Memory B cell (primary cell): Measurements from ENCODE around the gene TTC1.
"Not testable (repeated sequence)": the region's sequence is repeated elsewhere in the genome, so short reads cannot be mapped to it uniquely, and the experiment has no call there.

Source experiments
- ATAC-seq: fragments of 150-1000 bp; cut with Tn5 transposase; 2 replicates; pipeline ENCODE4 v1.10.0; 2021; ENCODE audit warnings: low read depth, mild to moderate bottlenecking, moderate library complexity
- DNase-seq, 2 donors: peaks; one replicate each; pipeline ENCODE4 v3.0.0; 2022; ENCODE audit warnings: low spot score in 2 of 2
- H3K27ac Mint-ChIP-seq: one replicate; pipeline ENCODE4 v1.8.0; 2022; ENCODE audit warnings: mild to moderate bottlenecking, moderate library complexity, mixed read lengths
- H3K27me3 Mint-ChIP-seq: one replicate; pipeline ENCODE4 v1.8.0; 2022; ENCODE audit warnings: mixed read lengths
- H3K36me3 Mint-ChIP-seq: one replicate; pipeline ENCODE4 v1.8.0; 2022; ENCODE audit warnings: mild to moderate bottlenecking, mixed read lengths
- H3K4me1 Mint-ChIP-seq: one replicate; pipeline ENCODE4 v1.8.0; 2022; ENCODE audit warnings: mixed read lengths
- H3K4me3 Mint-ChIP-seq: one replicate; pipeline ENCODE4 v1.8.0; 2022; ENCODE audit warnings: mild to moderate bottlenecking, moderate library complexity, mixed read lengths
- H3K9me3 Mint-ChIP-seq: one replicate; pipeline ENCODE4 v1.8.0; 2022; ENCODE audit warnings: mixed read lengths

Gene TTC1

DNA sequence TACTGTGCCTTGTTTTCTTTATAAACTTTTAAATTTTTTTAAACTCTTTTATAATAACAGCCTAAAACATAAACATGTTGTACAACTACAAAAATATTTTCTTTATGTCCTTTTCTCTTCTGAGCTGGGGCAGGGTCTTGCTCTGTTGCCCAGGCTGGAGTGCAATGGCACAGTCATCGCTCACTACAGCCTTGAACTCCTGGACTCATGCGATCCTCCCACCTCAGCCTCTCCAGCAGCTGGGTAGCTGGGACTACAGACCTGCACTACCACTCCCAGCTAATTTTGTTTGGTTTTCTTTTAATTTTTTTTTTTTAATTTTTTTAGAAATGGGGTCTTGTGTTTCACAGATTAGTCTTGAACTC, 31.5 kb downstream of the TTC1 start:
- Mint-ChIP-seq H3K4me1 (no peaks in the 10 kb centered on the region), H3K9me3 (no peaks in the 10 kb centered on the region), H3K27me3 (no peaks in the 10 kb centered on the region), H3K4me3 (no peak overlapping the region), H3K27ac (peak overlapping the region; percentile 53), H3K36me3 (peaks cover 30% of the 10 kb centered on the region)
- DNase-seq (no peak), ATAC-seq (no peak)

DNA sequence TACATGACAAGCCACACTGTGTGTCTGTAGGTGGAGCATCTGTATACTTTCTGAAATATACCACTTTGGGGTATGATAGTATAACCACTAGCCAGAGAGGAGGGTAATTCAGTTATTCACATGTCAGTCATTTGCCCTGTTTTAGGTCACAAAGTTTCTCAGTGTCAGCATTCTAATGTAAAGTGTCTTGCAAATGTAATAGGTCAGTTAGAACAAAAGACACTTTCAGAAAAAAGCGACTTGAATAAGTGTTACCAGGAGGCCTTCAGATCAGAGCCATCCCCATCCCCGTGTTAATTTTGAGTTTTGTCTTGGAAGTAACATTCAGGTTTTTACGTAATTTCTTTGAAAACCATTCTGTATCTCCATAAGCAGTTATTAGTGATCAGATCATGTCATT, 33.7 kb downstream of the TTC1 start:
- H3K27me3 Mint-ChIP-seq, result no peaks in the 10 kb centered on the region
- H3K9me3 Mint-ChIP-seq, result no peaks in the 10 kb centered on the region
- peaks cover 28% of the 10 kb centered on the region for H3K36me3 Mint-ChIP-seq
- DNase-seq (no peak), ATAC-seq (no peak)
- H3K4me3 Mint-ChIP-seq, result no peak overlapping the region
- no peaks in the 10 kb centered on the region for H3K4me1 Mint-ChIP-seq
- H3K27ac Mint-ChIP-seq, result no peak overlapping the region

DNA sequence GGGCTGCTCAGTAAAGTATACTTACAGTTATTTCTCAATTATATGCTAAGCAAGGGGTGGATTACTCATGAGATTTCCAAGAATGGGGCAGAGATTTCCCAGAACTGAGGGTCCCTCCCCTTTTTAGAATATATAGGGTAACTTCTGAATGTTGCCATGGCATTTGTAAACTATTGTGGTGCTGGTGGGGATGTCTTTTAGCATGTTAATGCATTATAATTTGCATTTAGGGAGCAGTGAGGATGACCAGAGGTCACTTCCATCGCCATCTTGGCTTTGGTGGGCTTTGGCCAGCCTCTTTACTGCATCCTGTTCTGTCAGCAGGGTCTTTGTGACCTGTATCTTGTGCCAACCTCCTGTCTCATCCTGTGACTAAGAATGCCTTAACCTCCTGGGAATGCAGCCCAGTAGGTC, 35.5 kb downstream of the TTC1 start:
- Mint-ChIP-seq H3K4me1 (no peaks in the 10 kb centered on the region), H3K36me3 (peaks cover 25% of the 10 kb centered on the region), H3K27ac (no peak overlapping the region), H3K9me3 (no peaks in the 10 kb centered on the region), H3K27me3 (no peaks in the 10 kb centered on the region), H3K4me3 (no peak overlapping the region)
- ATAC-seq (no peak), DNase-seq (no peak)

DNA sequence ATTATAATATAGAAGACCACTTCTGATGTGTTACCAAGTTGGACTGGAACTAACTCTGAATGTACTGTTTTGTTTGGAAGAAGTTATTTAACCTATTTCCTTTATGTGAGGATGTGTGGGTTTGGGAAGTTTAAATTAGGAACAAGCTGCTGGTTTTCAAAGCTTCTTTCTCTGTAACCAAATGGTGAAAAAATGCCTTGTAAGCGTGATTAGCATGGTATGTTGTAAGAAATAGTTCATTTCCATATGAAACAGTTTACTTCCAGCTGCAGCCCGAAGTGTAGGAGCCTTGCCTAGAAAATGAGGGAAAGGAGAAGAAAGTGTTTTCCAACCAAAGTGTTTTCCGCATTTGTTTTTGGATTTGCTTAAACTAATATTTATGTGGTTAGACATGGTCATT, 36.0 kb downstream of the TTC1 start:
- H3K4me3 Mint-ChIP-seq, result no peak overlapping the region
- DNase-seq (no peak), ATAC-seq (no peak)
- no peaks in the 10 kb centered on the region for H3K4me1 Mint-ChIP-seq
- H3K27me3 Mint-ChIP-seq, result no peaks in the 10 kb centered on the region
- no peaks in the 10 kb centered on the region for H3K9me3 Mint-ChIP-seq
- H3K27ac Mint-ChIP-seq, result no peak overlapping the region
- peaks cover 29% of the 10 kb centered on the region for H3K36me3 Mint-ChIP-seq

DNA sequence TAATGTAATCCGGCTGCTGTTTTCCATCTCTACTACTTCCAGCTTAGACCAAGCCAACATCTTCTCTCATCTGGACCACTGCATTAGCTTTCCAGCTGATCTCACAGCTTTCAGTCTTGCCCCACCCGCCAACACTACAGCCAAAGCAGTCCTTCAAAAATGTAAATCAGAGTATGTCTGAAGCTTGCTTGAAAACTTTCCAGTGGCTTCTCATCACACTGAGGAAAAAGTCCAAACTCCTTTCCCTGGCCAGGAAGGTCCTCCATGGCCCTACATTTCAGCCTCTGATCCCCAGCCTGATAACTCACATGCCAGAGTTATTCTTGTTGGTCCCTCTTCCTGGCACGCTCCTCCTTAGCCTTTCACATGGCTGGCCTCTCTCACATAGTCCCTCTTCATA, 38.5 kb downstream of the TTC1 start:
- DNase-seq (no peak), ATAC-seq (no peak)
- Mint-ChIP-seq H3K4me1 (no peaks in the 10 kb centered on the region), H3K9me3 (no peaks in the 10 kb centered on the region), H3K4me3 (no peak overlapping the region), H3K36me3 (peaks cover 29% of the 10 kb centered on the region), H3K27ac (no peak overlapping the region), H3K27me3 (no peaks in the 10 kb centered on the region)

DNA sequence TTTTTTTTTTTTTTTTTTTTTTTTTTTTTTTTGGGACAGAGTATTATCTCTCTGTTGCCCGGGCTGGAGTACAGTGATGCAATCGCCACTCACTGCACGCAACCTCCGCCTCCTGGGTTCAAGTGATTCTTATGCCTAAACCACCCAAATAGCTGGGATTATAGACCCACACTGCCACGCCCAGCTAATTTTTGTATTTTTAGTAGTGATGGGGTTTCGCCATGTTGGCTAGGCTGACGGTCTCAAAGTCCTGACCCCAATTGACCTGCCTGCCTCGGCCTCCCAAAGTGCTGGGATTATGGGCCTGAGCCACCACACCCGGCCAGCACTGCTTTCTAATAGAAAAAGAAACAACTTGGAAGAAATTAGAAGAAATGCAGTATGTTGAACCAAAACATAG, 39.2 kb downstream of the TTC1 start:
- no peaks in the 10 kb centered on the region for H3K27me3 Mint-ChIP-seq
- H3K4me1 Mint-ChIP-seq, result peaks cover 4% of the 10 kb centered on the region
- H3K4me3 Mint-ChIP-seq, result no peak overlapping the region
- peaks cover 30% of the 10 kb centered on the region for H3K36me3 Mint-ChIP-seq
- no peaks in the 10 kb centered on the region for H3K9me3 Mint-ChIP-seq
- ATAC-seq (no peak), DNase-seq (no peak)
- H3K27ac Mint-ChIP-seq, result no peak overlapping the region

DNA sequence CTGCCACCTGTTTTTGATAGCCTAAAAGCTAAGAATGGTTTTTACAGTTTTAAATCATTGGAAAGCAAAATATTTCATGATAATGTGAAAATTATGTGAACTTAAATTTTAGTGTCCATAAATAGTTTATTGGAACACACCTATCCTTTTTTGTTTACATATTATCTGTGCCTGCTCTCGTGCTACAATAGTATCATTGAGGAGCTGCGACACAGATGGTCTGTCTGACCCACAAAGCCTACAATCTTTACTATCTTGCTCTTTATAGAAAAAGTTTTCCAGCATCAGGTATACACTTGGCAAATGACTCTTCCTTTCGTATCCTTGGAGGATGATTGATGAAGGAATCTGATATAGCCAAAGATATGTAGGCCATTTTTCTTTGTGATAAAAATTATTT, 40.2 kb downstream of the TTC1 start:
- Mint-ChIP-seq H3K4me3 (no peak overlapping the region), H3K27ac (no peak overlapping the region), H3K36me3 (peaks cover 30% of the 10 kb centered on the region), H3K4me1 (peaks cover 4% of the 10 kb centered on the region), H3K27me3 (no peaks in the 10 kb centered on the region), H3K9me3 (no peaks in the 10 kb centered on the region)
- ATAC-seq (no peak), DNase-seq (no peak)

DNA sequence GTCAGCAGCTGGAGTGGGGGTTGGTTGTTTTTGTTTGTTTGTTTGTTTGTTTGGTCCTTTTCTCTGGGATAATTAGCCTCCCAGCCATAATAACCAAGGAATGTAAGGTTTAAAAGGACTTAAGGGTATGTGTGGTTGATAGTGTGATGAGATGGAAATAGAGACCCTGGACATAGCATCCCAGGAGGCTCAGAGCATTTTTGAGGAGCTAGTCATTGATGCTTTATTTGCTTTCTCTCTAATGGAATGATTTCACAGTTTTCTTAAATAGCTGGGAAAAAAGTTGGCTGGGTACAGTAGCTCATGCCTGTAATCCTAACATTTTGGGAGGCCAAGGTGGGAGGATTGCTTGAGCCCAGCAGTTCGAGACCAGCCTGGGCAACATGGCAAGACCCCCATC, 45.1 kb downstream of the TTC1 start:
- no peak for ATAC-seq
- H3K36me3 Mint-ChIP-seq, result peaks cover 36% of the 10 kb centered on the region
- DNase-seq, result no peak
- peaks cover 4% of the 10 kb centered on the region for H3K4me1 Mint-ChIP-seq
- H3K27me3 Mint-ChIP-seq, result no peaks in the 10 kb centered on the region
- no peaks in the 10 kb centered on the region for H3K9me3 Mint-ChIP-seq
- H3K27ac Mint-ChIP-seq, result no peak overlapping the region
- no peak overlapping the region for H3K4me3 Mint-ChIP-seq

DNA sequence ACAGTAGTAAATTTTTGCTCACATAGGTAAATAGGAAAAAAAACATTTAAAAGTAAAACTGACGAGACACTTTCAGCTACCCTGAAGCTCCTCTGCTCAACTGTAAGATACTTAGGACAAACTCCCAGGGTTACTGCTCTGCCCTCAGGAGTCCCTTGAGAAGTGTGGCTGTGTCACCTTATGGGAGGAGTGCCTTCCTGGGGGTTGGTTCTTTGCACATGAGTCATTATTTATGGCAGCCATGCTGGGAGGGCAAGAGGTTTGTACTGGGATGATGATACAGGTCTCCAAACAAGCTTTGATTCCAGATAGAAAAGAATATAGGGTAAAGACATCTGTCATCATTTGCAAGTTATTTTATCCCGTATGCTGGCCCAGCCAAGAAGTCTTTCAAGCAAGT, 45.9 kb downstream of the TTC1 start:
- H3K9me3 Mint-ChIP-seq, result no peaks in the 10 kb centered on the region
- ATAC-seq (no peak), DNase-seq (no peak)
- no peak overlapping the region for H3K27ac Mint-ChIP-seq
- no peaks in the 10 kb centered on the region for H3K27me3 Mint-ChIP-seq
- H3K36me3 Mint-ChIP-seq, result peaks cover 34% of the 10 kb centered on the region
- H3K4me1 Mint-ChIP-seq, result peaks cover 4% of the 10 kb centered on the region
- H3K4me3 Mint-ChIP-seq, result no peak overlapping the region

DNA sequence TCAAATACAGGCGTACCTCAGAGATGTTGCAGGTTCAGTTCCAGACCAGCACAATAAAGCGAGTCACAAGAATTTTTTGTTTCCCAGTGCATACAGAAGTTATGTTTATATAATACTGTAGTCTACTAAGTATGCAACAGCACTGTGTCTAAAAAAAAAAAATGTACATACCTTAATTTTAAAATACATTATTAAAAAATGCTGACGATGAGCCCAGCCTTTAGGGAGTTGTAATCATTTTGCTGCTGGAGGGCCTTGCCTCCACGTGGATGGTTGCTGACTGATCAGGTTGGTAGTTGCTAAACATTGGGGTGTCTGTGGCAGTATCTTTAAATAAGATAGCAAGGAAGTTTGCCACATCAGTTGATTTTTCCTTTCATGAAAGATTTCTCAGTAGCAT, 48.3 kb downstream of the TTC1 start:
- DNase-seq, result no peak
- Mint-ChIP-seq H3K27ac (no peak overlapping the region), H3K4me1 (peaks cover 4% of the 10 kb centered on the region), H3K9me3 (no peaks in the 10 kb centered on the region), H3K27me3 (no peaks in the 10 kb centered on the region), H3K36me3 (peaks cover 37% of the 10 kb centered on the region), H3K4me3 (no peak overlapping the region)
- ATAC-seq, result no peak

DNA sequence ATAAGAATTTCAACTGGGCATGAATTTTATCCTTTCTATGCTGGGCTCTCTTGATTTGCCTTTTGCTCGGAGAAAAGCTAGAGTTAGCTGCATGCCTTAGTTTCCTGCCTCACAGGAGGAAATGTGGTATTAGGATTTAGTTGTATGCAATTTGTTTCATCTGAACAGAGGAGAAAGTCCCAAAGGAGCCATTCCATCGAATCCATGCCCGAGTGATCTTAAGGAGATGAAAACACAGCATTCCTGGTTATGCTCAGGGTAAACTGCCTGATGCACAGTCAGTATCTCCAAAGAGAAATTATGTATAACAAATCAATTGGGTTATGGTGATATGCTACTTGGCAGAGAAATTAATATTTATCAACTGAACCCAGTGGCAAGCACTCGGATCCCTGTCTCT, 51.1 kb downstream of the TTC1 start:
- Mint-ChIP-seq H3K4me1 (no peaks in the 10 kb centered on the region), H3K36me3 (peaks cover 35% of the 10 kb centered on the region), H3K27ac (no peak overlapping the region), H3K27me3 (no peaks in the 10 kb centered on the region), H3K4me3 (no peak overlapping the region), H3K9me3 (no peaks in the 10 kb centered on the region)
- no peak for ATAC-seq
- no peak for DNase-seq

DNA sequence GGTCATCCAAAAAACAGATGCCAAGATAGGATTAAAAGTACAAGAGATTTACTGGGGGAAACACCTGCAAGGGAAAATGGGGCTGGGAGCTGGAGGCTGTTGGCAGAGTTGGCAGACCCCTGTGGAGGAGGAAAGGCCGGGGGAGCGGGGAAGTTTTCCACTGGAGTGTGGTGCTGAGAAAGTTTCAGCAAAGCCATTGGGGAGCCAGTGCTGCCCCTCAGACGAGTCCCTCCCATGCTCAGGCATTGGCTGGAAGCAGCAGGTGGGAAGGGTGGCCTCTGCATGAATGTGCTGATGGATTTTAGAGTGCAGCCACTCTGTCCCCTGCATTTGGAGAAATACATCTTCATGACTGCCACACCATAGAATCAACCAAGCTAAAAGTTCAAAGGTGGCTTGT, 52.8 kb downstream of the TTC1 start:
- H3K27ac Mint-ChIP-seq, result no peak overlapping the region
- H3K4me3 Mint-ChIP-seq, result no peak overlapping the region
- no peaks in the 10 kb centered on the region for H3K9me3 Mint-ChIP-seq
- DNase-seq (no peak), ATAC-seq (no peak)
- no peaks in the 10 kb centered on the region for H3K27me3 Mint-ChIP-seq
- no peaks in the 10 kb centered on the region for H3K4me1 Mint-ChIP-seq
- H3K36me3 Mint-ChIP-seq, result peaks cover 35% of the 10 kb centered on the region

DNA sequence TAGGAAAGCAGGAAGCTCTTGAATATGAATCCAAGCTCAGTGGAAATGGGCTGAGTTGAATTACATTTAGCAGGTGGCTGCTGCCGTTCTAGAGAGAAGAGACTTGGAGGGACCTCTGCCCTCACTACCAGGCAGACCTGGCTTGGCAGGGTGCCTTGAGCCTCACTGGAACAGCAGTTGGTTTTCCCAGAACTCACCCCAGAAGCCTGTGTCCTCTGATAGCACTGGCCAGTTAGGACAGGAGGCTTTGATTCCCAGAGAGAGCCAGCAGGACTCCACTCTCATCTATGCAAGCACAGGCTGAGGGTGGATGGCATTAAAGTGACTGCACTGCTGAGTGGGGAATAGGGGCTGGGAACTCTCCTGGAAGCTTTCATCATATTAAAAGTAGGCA, 55.5 kb downstream of the TTC1 start:
- Mint-ChIP-seq H3K36me3 (peaks cover 18% of the 10 kb centered on the region), H3K9me3 (no peaks in the 10 kb centered on the region), H3K4me1 (no peaks in the 10 kb centered on the region), H3K27me3 (no peaks in the 10 kb centered on the region), H3K4me3 (no peak overlapping the region), H3K27ac (no peak overlapping the region)
- ATAC-seq (no peak), DNase-seq (no peak)

DNA sequence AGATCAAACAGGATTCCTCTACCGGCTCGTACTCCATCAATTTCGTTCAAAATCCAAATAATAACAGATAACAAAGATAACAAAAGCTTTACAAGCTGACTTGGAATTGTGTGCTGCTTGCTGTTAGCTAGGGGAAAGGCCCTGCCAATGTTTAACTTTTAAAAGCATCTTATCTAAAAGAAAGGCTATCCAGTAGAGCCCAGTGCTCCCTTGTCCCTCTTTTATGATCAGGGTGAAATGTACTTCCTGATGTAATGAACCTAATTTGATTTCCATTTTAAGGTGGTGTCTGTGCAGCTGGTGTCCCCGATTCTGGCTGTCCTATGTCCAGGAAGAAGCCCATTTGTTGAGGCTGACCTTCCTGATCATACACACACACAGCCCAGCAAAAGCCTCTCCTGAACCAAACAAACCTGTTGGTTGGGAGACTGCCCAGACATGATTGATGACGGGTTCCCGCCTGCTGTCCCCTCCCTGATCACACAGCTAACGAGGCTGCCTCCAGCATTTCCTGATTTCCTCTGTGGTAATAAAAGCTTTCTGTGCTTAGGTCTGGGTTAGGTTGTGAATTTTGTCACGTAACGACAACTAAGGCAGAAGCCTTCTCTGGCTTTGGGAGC, 56.2 kb downstream of the TTC1 start:
- ATAC-seq, result no peak
- no peak overlapping the region for H3K27ac Mint-ChIP-seq
- DNase-seq, result no peak
- H3K9me3 Mint-ChIP-seq, result no peaks in the 10 kb centered on the region
- H3K4me3 Mint-ChIP-seq, result no peak overlapping the region
- H3K4me1 Mint-ChIP-seq, result no peaks in the 10 kb centered on the region
- H3K36me3 Mint-ChIP-seq, result peaks cover 17% of the 10 kb centered on the region
- no peaks in the 10 kb centered on the region for H3K27me3 Mint-ChIP-seq

DNA sequence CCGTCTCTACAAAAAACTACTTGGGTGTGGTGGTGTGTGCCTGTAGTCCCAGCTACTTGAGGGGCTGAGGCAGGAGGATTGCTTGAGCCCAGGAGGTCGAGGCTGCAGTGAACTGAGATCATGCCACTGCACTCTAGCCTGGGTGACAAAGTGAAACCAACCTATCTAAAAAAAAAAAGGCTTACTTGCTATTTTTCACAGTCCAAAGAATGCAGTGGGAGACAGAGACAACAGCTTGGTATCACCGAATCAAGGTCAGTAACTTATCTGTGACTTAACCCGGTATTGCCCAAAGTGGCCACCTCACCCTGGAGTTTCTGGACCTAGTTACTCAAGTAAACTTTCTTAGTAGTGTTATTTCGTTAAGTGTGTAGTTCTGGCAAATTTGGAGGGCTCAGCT, 60.2 kb downstream of the TTC1 start:
- H3K4me1 Mint-ChIP-seq, H3K36me3 Mint-ChIP-seq, DNase-seq, H3K4me3 Mint-ChIP-seq, H3K27me3 Mint-ChIP-seq, ATAC-seq, H3K9me3 Mint-ChIP-seq, H3K27ac Mint-ChIP-seq: not testable (repeated sequence)
